ENCODE data around the gene ATP6V0E2.
A peak's percentile ranks its signal among the peaks of the same experiment; 100 is the strongest.
"Not testable (repeated sequence)": the region's sequence is repeated elsewhere in the genome, so short reads cannot be mapped to it uniquely, and the experiment has no call there.

Gene ATP6V0E2

GRCh38 chr7:149880638-149881311, 7.0 kb downstream of the ATP6V0E2 start:
- no peak for DNase-seq

GRCh38 chr7:149881328-149882247, 7.8 kb downstream of the ATP6V0E2 start:
- no peak for DNase-seq

GRCh38 chr7:149882248-149883047, 8.7 kb downstream of the ATP6V0E2 start:
- DNase-seq, result no peak

- DNase-seq, result no peak
These were observed 9.3 kb downstream of the ATP6V0E2 start for GRCh38 chr7:149883048-149883438.

GRCh38 chr7:149883452-149883861, 9.7 kb downstream of the ATP6V0E2 start:
- peak; percentile 39 for DNase-seq

GRCh38 chr7:149884016-149884415, 10.2 kb downstream of the ATP6V0E2 start:
- no peak for DNase-seq

GRCh38 chr7:149884541-149884940, 10.8 kb downstream of the ATP6V0E2 start:
- DNase-seq, result no peak

- no peak for DNase-seq
These were observed 11.6 kb downstream of the ATP6V0E2 start for GRCh38 chr7:149885191-149886017.

GRCh38 chr7:149886018-149886415, 12.2 kb downstream of the ATP6V0E2 start:
- no peak for DNase-seq

GRCh38 chr7:149887311-149887710, 13.5 kb downstream of the ATP6V0E2 start:
- no peak for DNase-seq

- not testable (repeated sequence) for DNase-seq
These were observed 16.9 kb downstream of the ATP6V0E2 start for GRCh38 chr7:149890715-149891114.

- not testable (repeated sequence) for DNase-seq
These were observed 21.2 kb downstream of the ATP6V0E2 start for GRCh38 chr7:149894957-149895356.

GRCh38 chr7:149907776-149908376, 34.1 kb downstream of the ATP6V0E2 start:
- DNase-seq, result not testable (repeated sequence)

- DNase-seq, result not testable (repeated sequence)
These were observed 36.5 kb downstream of the ATP6V0E2 start for GRCh38 chr7:149910219-149910618.

GRCh38 chr7:149912126-149912525, 38.4 kb downstream of the ATP6V0E2 start:
- not testable (repeated sequence) for DNase-seq

- DNase-seq, result not testable (repeated sequence)
These were observed 52.6 kb downstream of the ATP6V0E2 start for GRCh38 chr7:149926414-149926813.
